Measurements from ENCODE around the gene MPZL2. TPM values are rescaled to one million over a fixed set of nuclear protein-coding genes. Genes with fewer than 3 reads are reported as not detected.

Gene MPZL2
- total RNA-seq, 1 donor from 2014 or later = 4.9 TPM

GRCh38 chr11:118243993-118244762 lies 19.9 kb downstream of the MPZL2 start:
- DNase-seq (ENCODE audit: low read depth in 2 of 2) = no peak

GRCh38 chr11:118243161-118243560 lies 20.9 kb downstream of the MPZL2 start:
- no peak for DNase-seq (ENCODE audit: low read depth in 2 of 2)

GRCh38 chr11:118241764-118242098 lies 22.4 kb downstream of the MPZL2 start:
- DNase-seq (ENCODE audit: low read depth in 2 of 2) = no peak

- peak; percentile 66 to 85 for DNase-seq (ENCODE audit: low read depth in 2 of 2)
Measured at GRCh38 chr11:118240999-118241763, 22.9 kb downstream of the MPZL2 start.

- DNase-seq (ENCODE audit: low read depth in 2 of 2) = no peak
Measured at GRCh38 chr11:118239509-118240205, 24.4 kb downstream of the MPZL2 start.

GRCh38 chr11:118238929-118239328 lies 25.2 kb downstream of the MPZL2 start:
- DNase-seq (ENCODE audit: low read depth in 2 of 2) = no peak

- DNase-seq (ENCODE audit: low read depth in 2 of 2) = no peak
Measured at GRCh38 chr11:118238421-118238820, 25.7 kb downstream of the MPZL2 start.

GRCh38 chr11:118236170-118236569 lies 27.9 kb downstream of the MPZL2 start:
- DNase-seq (ENCODE audit: low read depth in 2 of 2) = no peak

- no peak for DNase-seq (ENCODE audit: low read depth in 2 of 2)
Measured at GRCh38 chr11:118234833-118235232, 29.3 kb downstream of the MPZL2 start.

GRCh38 chr11:118233850-118234249 lies 30.2 kb downstream of the MPZL2 start:
- DNase-seq (ENCODE audit: low read depth in 2 of 2) = no peak

GRCh38 chr11:118233377-118233776 lies 30.7 kb downstream of the MPZL2 start:
- DNase-seq (ENCODE audit: low read depth in 2 of 2) = no peak

GRCh38 chr11:118232659-118233058 lies 31.4 kb downstream of the MPZL2 start:
- DNase-seq (ENCODE audit: low read depth in 2 of 2) = peak in 1 of 2 donors; percentile 30

- no peak for DNase-seq (ENCODE audit: low read depth in 2 of 2)
Measured at GRCh38 chr11:118231461-118231860, 32.6 kb downstream of the MPZL2 start.

- DNase-seq (ENCODE audit: low read depth in 2 of 2) = no peak
Measured at GRCh38 chr11:118230088-118230487, 34.0 kb downstream of the MPZL2 start.

GRCh38 chr11:118229274-118229847 lies 34.7 kb downstream of the MPZL2 start:
- peak in 1 of 2 donors; percentile 41 for DNase-seq (ENCODE audit: low read depth in 2 of 2)

- peak in 1 of 2 donors; percentile 22 for DNase-seq (ENCODE audit: low read depth in 2 of 2)
Measured at GRCh38 chr11:118227865-118228785, 36.0 kb downstream of the MPZL2 start.

GRCh38 chr11:118226781-118227180 lies 37.3 kb downstream of the MPZL2 start:
- no peak for DNase-seq (ENCODE audit: low read depth in 2 of 2)

GRCh38 chr11:118226296-118226695 lies 37.8 kb downstream of the MPZL2 start:
- DNase-seq (ENCODE audit: low read depth in 2 of 2) = peak in 1 of 2 donors; percentile 76

- DNase-seq (ENCODE audit: low read depth in 2 of 2) = no peak
Measured at GRCh38 chr11:118224511-118225188, 39.4 kb downstream of the MPZL2 start, which contains the start of gene JAML. JAML (minus strand) TSS chr11:118225011; CDS start chr11:118214866, 10,145 bp downstream.

GRCh38 chr11:118223992-118224391 lies 40.1 kb downstream of the MPZL2 start:
- no peak for DNase-seq (ENCODE audit: low read depth in 2 of 2)

All from dermis microvascular lymphatic vessel endothelial cell (primary cell).